ENCODE data around the gene PATE2.

The PATE2 gene

GRCh38 chr11:125778728-125779127 is at the start of gene PATE2:
PATE2 (minus strand) TSS chr11:125778828; CDS start chr11:125778773, 55 bp downstream.
- no peak within 1 kb of the TSS for H3K4me3 ChIP-seq (ENCODE audit: low read depth, low read length)
- no peak for TF ChIP-seq CTCF (IDR thresholded peaks at IDR 0.05; ENCODE audit: low read depth, low read length)

GRCh38 chr11:125807909-125808308 is 29.3 kb upstream of the PATE2 start:
- no peak for TF ChIP-seq CTCF (IDR thresholded peaks at IDR 0.05; ENCODE audit: low read depth, low read length)
- no peak overlapping the region for H3K4me3 ChIP-seq (ENCODE audit: low read depth, low read length)

GRCh38 chr11:125802387-125802786 is 23.8 kb upstream of the PATE2 start:
- no peak overlapping the region for H3K4me3 ChIP-seq (ENCODE audit: low read depth, low read length)
- TF ChIP-seq CTCF (IDR thresholded peaks at IDR 0.05; ENCODE audit: low read depth, low read length): no peak

GRCh38 chr11:125799808-125800207 is 21.2 kb upstream of the PATE2 start:
- no peak for TF ChIP-seq CTCF (IDR thresholded peaks at IDR 0.05; ENCODE audit: low read depth, low read length)
- H3K4me3 ChIP-seq (ENCODE audit: low read depth, low read length): no peak overlapping the region

- no peak for TF ChIP-seq CTCF (IDR thresholded peaks at IDR 0.05; ENCODE audit: low read depth, low read length)
- no peak overlapping the region for H3K4me3 ChIP-seq (ENCODE audit: low read depth, low read length)
Observed at GRCh38 chr11:125797641-125798040, 19.0 kb upstream of the PATE2 start.

GRCh38 chr11:125790825-125791224 is 12.2 kb upstream of the PATE2 start:
- no peak for TF ChIP-seq CTCF (IDR thresholded peaks at IDR 0.05; ENCODE audit: low read depth, low read length)
- H3K4me3 ChIP-seq (ENCODE audit: low read depth, low read length): no peak overlapping the region

- TF ChIP-seq CTCF (IDR thresholded peaks at IDR 0.05; ENCODE audit: low read depth, low read length): no peak
- H3K4me3 ChIP-seq (ENCODE audit: low read depth, low read length): no peak within 1 kb of the TSS
Observed at GRCh38 chr11:125787827-125788226, 9.2 kb upstream of the PATE2 start, which contains the start of gene PATE3. PATE3 (plus strand) TSS chr11:125788127; CDS start chr11:125788152, 25 bp downstream.
